Stimulated activated CD4-positive, alpha-beta T cell treated with anti-CD3 and anti-CD28 coated beads, TNF-alpha, amount 100 ng/mL, for 4 hours (primary cell): ENCODE data around the gene C1QTNF7.

ENCODE experiments used
- DNase-seq, 3 experiments: peaks; one replicate each; pipeline ENCODE4 v3.0.0-alpha.2; 2020; ENCODE audit warnings: low read depth in 3 of 3

Gene C1QTNF7

DNA sequence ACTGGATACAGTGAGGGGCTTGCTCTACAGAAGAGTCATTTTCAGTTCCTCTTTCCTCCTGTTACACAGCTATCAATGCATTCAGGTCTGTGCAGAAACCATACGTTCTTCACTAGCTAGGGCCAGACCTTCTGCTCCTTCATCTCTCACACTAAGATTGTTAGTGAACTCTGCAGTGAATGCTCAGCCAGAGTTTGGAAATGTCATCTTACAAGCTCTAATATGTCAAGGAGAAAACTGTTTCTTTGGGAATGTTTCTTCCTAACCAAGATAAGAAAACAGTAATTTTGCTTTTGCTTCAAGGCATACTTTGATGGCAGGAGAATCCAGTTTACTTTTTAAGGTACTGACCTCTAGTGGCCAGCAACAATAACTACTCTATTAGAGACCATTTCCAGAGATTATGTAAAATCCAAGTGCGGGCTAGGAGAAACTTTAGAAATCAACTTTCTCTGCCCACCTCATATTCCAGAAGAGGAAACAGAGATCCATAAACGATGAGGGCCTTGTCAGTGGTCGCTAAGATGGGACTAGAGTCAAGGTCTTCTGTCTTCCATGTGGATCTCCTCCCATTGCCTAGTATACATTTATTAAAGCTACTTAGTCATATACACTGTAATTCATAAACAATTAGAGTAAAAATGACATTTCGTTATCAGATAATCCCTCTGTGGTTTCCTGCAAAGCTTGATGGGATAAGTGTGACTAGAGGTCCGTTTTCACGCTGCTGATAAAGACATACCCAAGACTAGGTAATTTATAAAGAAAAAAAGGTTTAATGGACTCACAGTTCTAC is 29.8 kb downstream of the C1QTNF7 start:
- no peak for DNase-seq

DNA sequence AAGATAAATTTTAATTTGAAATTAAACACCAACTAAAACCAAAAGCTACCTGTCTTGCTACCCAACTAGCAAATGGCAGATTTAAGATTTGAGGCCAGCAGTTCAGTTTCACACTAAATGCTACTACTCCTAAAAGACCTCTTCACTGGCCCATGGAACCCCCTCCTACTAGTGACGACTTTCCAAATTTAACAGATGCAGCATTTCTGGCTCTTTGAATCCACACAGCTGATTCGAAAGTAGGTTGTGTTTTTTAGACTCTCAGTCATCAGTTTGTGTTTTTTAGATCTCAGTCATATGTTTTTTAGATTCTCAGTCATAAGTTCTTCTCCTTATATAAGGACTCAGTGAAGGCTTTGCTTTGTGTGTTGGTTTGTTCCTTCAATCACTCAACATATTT is 30.8 kb downstream of the C1QTNF7 start:
- DNase-seq: no peak

DNA sequence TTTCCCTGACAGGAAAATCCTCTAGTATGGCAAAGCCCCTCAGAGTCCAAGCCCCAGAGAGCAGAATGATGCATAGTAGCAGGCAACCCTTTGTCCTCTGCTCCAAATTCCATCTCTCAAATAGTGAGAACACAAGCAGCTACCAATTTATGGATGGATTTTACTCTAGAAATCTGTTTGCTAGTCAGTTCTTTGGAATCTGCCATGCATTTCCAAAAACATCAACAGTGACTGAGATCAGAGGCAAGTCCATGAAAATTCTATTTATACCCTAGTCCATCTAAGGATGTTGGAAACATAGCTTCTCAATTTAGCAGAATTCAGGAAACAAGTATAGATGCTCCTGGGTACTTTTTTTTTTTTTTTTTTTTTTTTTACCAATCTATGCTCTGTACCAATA is 31.9 kb downstream of the C1QTNF7 start:
- no peak for DNase-seq

DNA sequence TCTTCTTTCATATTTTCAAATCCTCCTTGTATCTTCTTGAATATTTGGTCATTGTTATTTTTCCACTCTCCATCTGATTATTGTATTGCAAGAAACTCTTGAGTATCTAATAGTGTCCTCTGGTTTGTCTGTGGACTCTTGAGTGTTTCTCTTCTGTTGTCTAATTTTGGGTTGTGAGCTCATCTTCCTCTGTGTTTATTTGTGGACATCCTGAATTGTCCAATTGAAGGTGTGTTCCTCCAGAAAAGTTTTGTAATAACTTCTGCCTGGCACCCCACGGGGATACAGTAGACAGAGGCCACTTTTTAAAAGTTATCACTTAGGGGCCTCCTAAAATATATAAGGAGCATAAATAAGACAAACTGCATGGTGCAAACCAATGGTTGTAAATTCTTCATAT is 38.8 kb downstream of the C1QTNF7 start:
- no peak for DNase-seq

DNA sequence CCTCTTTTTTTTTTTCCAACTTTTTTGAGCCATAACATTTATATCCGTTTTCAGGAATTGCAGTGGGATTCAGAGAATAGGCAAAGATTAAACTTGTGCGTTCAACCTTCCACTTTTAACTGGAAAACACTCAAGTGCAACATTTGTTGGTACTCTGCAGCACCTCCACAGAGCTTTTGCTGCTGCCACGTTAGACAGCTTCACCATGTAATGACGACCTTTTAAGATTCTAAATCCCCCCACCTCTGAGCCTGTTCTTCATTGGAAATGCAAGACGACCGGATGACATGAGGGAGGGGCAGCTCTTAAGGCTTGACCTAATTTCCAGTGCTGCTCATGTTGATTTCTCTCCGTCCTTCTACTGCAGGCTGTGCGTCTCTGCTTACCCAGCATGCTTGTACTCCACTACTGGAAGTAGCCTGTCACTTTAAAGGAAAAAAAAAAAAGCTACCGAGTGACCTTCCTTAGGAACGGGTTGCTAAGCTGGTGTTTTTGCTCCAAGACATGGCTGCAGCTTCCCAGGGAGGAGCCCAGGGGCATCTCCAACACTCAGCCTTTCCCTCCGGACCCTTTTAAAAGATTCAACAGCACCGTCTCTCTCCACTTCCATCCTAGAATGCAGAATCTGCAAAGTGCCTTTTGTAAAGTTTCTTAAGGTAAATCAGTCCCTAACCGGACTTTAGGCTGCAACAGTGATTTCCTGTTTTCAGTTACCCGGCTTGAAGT is 41.7 kb downstream of the C1QTNF7 start, which contains the start of gene CC2D2A:
Gene CC2D2A (plus strand): TSS at position 481 of the 726 bp plus-strand sequence. CDS start 6,051 bp downstream, outside the sequence.
- no peak for DNase-seq

DNA sequence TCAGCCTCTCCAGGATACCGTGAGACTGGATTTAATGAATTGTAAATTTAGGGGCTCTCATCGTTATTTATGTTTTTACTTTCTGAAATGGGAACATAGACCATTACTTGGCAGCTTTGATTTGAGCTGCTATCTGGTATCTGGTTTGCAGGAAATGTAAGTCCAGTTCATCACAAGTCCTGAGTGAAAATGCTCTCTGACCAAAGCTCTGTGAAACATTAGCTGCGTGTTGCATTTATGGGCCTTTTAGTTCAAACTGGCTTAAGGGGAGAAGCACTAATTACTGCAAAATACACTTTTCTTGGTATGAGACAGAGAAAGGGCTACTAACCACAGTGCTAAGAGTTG is 42.3 kb downstream of the C1QTNF7 start:
- DNase-seq: no peak

DNA sequence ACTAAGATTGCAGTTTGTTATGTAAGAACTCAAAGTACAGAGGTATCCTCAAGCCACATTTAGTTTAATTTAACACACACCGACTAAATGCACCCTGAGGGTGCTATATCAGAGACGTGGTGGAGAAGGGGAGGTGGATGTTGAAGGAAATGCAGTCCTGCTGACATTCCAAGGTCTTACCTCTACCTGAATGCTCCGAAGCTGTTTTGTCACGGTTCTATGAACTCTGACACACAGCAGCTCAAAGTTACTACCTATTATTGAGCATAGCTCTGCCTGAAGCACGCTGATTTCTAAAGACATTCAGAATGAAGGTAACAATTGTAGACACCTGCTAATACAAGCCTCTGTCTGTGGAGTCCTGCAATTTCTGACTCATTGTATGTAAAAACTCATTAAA is 48.6 kb downstream of the C1QTNF7 start:
- DNase-seq: no peak

DNA sequence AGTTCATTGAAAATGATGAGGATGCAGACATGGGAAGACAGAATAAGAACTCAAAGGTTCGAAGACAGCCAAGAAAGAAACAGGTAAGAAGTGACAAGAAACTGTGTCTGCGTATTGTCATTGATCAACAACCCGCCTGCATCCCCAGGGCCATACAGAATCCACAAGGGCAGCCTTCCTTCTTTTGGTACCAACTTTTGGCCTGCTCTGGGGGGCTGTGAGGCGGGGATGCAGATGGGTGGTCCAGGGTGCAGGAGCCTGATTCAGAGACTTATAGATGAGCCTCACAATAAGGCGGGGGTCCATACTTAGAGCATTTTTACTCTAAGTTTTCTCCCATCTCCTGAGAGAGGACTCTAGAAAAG is 50.9 kb downstream of the C1QTNF7 start:
- no peak for DNase-seq

DNA sequence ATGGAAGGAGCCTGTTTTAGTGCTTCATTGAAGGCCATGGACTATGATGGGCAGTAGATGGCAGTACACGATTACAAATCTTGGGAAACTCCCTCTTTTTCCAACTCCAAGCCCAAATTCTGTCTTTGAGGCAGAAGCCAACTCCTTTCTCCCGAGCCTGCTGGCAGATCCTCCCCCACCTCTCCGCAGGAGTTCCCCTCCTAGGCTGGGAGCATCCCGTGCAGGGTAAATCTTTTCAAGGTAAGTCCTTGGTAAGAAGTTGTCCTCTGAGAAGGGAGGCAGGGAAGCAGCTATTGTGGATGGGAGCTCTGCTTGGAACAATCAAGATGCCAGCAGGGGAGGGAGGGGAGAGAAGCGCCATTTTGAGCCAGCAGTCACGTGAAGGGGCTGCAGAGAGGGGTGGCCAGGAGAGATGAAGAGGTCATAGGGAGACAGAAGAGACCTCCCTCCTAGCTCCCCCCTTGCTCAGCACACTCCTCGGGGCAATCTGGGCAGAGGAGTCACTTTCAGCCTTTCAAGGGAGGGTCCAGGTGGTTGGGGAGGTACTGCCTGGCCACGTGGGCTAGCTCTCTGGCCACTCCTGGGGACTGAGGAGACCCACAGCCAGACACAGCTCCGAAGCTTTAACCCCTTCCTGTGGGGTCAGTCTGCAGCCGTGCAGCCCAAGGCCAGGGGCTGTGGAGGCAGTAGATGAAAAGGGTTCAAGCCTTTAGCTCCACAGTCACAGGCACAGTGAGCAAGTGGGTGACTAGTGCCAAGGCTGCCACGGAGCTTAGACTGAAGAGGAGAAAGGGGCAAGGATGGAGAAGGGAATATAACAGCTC is 51.5 kb downstream of the C1QTNF7 start:
- DNase-seq: no peak

DNA sequence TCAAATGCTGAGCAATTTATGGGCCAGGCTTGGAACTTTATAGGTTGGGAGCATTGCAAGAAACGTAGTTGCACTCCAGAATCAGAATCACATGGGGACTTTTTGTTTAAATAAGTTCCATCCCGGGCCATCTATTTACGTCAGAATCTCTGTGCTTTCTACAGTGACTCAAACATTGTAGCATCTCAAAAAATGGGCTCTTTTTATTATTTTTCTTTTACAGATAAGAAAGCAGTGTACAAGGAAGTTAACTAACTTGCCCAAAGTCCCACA is 52.0 kb downstream of the C1QTNF7 start:
- no peak for DNase-seq

DNA sequence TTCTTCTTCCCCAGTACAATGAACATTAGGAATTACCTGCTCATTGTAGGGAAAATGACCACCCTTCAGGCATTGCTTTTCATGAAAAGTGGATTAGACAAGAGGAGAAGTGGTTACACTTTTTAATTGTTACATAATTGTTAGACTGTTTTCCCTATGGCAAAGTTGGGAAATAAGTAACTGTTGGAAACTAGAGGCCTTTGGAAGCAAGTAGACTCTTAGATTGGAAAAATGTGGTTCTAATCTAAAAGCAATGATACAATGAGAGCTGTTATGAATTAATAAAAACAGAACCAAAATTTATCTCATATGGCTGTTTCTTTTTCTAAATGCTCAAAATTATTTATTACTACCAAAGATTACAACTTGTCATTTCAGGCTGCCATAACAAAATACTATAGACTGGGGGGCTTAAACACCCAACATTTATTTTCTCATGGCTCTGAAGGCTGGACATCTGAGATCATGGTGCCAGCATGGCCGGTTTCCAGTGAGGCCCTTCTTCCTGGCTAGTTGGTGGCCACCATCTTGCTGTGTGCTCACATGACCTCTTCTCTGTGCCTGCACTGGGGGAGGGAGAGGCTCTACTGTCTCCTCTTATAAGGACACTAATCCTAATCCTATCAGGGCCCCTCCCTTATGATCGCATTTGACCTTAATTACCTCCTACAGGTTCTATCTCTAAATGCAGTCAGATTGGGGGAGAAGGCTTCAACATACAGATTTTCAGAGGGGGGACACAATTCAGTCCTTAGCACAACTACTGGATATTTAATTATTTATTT is 54.3 kb downstream of the C1QTNF7 start:
- DNase-seq: no peak

DNA sequence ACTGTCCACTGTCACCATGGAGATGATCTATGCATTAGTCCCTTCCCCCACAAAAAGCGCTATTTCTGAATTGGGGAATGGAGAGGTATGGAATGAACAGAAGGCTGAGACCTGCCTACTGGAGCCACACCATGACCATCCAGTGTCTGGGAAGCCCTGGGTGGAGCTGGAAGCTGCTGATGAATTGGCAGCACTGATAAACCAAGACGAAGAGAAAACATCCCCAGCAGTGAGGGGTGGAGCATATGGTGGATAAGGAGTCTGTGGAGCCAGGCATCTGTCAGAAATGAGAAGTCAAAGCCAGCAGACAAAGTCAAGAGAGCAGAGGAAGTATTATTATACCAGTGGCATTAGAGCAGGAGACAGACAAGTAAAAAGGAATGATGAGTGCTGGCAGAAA is 55.0 kb downstream of the C1QTNF7 start:
- DNase-seq: no peak

DNA sequence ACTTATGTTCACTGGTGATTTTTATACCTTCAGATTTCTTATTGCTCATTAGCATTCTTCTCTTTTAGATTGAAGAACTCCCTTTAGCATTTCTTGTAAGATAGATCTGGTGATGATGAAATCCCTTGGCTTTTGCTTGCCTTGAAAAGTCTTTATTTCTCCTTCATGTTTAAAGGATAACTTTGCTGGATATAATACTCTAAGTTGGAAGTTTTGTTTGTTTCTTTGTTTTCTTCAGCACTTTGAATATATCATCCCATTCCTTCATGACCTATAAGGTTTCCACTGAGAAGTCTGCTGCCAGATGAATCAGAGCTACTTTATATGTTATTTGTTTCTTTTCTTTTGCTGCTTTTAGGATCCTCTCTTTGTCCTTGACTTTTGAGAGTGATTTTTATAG is 60.3 kb downstream of the C1QTNF7 start:
- no peak for DNase-seq

DNA sequence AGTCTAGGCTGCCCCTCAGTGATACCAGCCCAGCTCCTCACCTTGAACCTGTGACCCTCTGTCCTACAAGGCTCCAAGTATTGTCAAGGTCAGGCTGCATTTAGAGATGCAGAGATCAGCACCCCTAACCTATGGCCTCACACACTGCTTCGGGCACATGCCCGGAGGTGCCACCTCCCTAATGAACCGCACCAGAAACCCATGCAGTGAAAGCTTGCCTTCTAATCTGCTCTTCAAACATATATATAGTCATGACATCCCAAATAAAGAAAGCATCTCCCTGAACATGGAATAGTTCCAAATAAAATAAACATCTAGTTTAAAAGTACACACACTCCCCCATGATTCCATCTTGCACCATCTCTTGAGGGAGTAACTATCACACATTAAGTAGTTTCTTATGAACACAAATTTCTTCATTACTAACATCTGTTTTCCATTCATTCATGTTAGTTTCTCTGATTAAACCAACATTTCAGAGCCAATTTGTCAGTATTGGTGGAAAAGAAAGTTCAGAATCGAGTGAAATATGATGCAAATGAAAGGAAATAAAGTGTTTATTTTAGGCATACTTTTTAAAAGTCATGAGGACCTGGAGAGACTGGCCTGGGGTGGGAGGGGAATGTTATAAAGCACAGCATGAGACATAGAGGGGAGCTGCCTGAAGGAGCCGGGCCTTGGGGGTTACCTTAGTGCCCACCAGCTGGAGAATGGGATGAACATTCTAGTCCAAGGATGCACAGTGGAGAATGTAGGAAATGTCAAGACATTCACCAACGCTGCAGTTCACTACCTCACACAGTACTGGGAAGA is 61.0 kb downstream of the C1QTNF7 start:
- DNase-seq: no peak

DNA sequence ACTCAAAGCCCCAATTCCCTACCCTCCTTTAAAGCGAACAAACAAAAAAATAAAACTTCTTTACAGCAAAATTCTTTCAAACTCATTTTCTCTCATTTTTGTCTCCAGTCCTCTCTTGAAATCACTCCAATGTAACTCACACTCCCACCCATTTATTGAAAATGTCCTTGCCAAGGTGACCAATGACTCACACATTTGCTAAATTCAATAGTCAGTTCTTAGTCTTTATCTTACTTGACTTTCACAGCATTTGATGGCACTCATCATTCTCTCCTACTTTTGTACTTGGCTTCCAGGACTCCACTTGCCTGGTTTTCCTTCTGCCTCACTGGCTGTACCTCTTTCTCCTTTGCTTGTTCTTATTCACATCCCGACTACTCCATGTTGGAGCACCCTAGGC is 61.7 kb downstream of the C1QTNF7 start:
- no peak for DNase-seq

DNA sequence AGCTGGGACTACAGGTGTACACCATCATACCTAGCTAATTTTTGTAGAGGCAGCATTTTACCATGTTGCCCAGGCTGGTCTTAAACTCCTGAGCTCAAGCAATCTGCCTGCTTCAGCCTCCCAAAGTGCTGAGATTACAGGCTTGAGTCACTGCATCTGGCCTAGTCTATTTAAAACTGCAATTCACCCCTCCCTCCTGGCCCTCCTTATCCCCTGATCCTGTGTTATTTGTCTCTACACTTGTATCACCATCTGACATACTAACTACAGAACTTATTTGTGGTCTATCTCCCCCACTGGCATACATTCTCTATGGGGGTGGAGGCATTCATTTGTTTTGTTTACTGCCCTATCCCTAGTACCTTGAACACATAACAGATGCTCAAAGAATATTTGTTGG is 65.6 kb downstream of the C1QTNF7 start:
- no peak for DNase-seq

DNA sequence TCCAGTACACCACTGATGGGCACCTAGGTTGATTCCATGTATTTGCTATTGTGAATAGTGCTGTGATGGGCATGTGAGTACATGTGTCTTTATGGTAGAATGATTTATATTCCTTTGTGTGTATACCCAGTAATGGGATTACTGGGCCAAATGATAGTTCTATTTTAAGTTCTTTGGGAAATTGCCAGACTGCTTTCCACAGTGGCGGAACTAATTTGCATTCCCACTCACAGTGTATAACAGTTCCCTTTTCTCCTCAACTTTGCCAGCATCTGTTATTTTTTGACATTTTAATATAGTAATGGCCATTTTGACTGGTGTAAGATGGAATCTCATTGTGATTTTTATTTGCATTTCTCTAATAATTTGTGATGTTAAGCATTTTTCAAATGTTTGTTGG is 67.8 kb downstream of the C1QTNF7 start:
- no peak for DNase-seq
